HuH-7 (cell line): ENCODE data around the gene GAMT.
A peak's percentile ranks its signal among the peaks of the same experiment; 100 is the strongest.
"Not testable (repeated sequence)": the region's sequence is repeated elsewhere in the genome, so short reads cannot be mapped to it uniquely, and the experiment has no call there.

ENCODE experiments used
- DNase-seq: peaks from one replicate; pipeline ENCODE4 v3.0.0; 2011; ENCODE audit warnings: low spot score

Gene GAMT

DNA sequence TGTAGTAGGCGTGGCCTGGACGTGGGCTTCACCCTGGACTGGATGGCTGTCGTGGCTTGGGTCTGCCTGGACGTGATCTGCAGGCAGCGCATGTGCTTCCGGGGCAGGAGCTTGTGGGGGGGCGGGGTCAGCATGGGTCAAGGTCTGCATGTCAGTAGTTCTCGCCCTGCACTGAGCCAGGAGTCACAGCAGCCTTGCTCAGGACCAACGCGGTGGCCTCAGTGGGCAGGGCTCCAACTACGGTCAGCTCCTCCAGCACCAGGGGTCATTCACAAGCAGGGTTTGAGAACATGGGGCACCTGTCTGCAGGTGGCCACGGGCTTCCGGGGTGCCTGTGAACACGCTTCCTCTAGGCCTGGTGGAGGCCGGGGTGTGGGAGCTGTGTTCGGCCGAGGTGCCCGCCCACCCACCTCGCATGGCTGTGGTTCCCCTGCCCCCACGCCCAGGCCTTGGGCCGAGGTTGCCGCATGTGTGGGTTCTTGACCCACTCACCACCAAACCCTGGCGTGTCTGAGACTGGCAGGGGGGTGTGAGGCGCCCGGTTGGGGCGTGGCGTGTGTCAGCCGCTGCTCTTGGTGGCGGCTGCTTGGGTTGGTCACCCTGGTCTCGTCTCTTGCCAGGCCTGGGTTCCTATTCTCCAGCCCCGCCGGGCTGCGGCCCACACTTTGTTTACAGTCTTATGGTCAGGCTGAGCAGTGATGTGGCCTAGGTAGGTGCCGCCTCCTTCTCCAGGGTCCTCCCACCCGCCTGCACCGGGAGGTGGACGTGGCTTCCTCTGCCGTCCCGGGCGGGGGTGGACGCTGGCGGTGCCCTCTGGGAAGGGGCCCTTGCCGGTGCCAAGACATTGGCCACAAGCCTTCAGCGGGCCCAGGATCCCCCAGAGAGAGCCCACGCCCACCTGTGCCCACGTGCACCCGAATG lies 32.0 kb upstream of the GAMT start:
- DNase-seq: no peak

DNA sequence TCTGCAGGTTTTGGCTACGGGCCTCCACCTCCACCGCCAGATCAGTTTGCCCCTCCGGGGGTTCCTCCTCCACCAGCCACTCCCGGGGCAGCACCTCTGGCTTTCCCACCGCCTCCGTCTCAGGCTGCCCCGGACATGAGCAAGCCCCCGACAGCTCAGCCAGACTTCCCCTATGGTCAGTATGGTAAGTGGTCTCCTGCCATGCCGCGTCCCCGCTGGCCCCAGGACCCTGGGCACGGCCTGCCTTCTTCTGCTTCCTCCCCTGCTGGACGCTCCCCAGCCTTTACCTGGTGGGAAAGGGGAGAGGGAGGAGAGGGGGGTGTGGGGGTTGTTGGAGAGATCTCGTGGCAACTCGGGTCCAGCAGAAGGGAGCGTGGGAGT lies 31.2 kb upstream of the GAMT start:
- DNase-seq: no peak

DNA sequence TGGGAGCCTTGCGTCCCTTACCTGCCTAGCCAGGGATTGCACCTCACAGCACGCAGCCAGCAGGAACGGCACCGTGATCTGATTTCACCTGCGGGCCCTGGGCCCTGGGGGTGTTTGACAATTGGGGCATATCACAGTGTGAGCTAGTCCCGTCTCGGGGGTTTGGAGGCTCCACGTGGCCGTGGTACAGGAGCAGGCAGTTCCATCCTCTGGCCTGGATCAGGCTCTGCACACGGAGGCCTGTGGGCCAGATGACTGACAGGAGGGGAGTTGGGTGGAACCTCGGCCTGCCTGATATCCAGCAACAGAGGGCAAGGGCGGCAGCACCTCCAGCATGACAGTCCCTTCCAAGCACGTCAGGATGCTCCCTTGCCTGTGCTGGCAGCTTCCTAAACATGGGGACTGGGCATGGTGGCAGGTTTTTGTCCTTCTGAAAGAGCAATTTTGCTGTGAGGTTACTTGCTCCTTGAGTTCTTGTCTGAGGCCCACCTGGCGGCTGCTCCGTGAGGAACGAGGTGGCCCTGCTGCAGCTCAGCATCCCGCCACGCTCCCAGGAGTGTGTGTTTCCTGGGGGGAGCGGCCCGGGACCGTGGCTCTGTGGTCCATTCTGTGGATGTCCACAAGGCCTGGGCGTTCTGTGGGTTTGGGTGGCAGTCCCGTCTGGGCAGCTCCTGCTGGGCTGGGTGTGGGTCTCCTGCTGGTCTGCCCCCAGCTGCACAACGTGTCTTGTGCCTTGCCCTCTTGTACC lies 30.6 kb upstream of the GAMT start:
- DNase-seq: no peak

DNA sequence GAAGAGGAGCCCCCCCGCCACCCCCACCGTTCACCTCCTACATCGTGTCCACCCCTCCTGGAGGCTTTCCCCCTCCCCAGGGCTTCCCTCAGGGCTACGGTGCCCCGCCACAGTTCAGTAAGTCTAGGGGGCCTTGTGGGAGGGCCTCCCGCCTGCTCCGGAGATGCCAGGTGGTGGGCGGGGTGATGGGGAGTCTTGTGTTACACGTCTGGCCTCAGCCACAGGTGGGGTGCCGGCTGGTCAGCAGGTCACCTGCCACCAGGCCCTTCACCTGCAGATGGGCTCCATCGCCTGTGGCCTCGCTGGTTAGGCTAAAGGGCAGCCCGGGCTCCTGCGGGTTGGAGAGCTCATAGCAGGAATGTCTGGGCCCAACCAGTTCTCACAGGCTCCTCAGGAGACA lies 28.9 kb upstream of the GAMT start:
- no peak for DNase-seq

DNA sequence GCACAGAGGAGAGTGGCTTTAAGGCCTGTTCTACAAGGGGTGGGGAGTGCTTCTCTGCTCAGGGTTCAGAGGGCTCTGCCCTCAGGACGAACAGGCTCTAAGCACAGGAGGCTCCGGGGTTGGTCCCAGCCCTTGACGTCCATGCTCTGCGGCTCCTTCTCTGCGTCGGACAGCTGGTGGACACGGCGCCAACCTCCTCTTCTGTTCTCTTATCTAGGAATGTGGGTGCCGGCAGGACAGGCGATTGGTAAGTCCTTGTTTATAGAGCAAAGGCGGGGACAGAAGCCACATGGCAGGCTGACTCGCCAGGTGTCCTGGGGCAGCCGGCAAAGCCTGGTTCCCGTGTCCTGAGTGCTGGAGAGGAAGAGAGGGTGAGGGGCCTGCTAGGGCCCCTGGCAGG lies 28.4 kb upstream of the GAMT start:
- no peak for DNase-seq

DNA sequence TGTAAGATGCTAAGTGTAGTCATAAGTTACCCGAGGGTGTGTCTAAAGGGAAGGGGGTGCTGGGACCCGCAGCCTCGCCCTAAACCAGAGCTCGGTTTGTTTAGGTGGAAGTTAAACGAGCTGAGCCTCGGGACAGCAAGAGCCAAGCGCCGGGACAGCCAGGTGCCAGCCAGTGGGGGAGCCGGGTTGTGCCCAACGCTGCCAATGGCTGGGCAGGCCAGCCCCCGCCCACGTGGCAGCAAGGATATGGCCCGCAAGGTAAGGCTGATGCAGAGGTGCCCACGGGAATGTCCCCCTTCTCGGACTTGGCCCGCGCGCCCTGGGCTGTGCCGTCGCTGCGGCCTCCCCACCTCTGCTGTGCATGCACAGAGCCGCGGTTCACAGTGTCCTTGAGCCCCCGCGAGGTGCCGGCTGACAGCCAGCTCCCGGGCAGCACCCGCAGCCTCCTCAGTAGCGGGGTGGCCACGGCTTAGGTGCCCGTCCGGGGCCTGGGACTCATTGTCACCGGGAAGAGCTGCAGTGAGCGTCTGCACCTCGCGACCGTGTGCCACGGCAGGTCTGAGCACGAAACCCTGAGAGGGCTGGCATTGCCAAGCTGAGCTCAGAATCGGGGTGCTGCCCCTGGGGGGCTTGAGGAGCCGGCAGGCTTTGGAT lies 27.5 kb upstream of the GAMT start:
- no peak for DNase-seq

DNA sequence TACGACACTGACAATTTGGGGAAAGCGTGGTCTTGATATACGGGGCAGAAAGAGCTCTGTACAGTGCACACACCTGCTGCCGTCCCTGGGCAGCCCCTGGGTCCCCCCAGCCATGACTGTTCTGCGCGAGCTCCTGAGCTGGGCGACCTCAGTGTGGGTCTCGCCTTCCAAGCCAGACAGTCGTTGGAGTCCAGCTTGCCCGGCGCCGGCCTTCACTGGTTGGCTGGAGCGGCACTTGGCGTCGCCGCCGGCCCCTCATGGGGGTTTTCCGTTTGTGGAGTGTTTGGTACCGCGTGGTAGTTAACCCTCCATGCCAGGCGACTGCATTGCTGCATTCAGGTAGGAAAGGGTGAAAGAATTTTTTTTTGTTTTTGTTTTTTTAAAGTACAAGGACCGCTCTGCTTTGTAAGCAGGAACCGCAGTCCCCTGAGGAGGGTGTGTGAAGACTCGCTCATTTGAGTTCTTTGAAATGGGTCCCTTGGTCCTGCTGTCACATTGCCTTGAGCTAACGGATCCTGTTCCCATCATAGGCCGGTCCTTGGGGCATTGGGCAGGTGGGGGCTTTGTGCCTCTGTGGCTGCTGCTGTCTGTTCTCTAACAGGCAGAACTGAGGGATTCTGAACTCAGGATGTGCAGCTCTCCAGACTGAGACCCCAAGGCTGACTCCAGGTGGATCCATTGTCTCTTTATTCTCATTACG lies 26.0 kb upstream of the GAMT start:
- no peak for DNase-seq

DNA sequence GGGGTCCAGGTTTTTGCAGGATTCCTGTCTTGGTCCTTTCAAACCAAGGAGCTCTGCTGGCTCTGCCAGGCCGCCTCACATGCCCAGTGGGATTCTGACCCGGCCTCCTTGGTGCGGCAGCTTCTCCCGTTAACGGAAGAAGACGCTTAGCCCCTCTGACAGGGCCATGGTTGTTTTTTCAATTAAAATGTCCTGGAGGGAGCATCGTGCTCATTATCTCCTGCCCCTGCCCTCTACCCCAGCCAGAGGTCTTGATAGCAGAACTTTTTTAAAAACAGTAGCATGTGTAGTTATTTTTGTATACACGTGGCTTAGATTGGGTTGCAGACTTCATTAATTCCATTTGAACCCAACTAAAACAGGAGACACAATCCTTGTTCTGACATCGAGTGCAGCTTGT lies 25.4 kb upstream of the GAMT start:
- no peak for DNase-seq

DNA sequence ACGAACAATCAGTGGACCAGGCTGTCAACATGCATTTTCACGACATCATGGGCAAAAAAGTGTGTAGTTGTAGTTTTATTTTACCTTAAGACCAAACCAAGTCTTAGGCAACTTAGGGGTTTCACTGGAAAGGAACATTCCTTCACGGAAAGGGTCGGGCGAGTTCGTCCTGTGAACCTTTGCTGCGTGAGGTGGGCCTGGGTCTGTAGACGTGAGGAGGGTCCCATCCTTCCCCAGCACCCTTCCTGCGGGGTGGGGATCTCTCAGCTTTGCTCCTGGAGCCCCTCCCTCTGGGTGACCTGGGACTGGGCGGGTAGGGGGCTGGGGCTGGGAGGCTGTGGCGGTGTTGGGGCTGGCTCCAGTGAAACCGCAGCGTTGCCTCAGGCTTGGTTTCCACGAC lies 24.6 kb upstream of the GAMT start:
- no peak for DNase-seq

DNA sequence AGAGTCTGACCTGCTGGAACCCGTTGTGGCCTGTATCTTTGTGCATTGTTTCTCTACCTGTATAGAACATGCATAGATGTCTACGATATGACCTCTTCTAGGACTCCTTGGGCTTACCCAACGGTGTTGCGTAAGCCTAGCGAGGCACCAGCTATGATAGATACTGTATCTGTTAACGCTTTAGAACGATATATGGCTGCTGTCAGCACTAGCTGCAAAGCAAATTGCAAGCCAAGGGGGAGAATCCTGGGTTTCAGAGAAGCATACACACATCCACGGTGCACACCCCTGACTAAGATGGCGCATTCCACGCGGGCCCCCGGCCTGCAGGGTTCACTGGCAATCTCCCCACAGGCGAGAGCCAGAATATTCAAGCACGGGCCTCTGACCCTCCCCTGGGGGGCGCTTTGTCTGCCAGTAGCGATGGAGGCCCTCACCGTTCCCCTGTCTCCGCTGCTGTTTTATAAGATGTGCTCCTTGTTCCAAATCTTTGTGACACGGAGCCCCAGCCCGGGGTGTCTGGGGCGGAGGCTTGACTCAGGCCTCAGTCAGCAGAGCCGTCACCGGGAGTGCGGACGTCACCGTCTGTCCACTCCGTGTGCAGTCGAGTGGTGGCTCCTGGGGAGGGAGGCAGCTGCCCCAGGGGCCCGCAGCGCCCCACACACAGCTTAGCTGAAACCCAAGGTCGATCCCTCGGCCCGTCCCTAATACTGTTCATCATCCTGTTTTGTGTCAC lies 23.9 kb upstream of the GAMT start:
- DNase-seq: no peak

DNA sequence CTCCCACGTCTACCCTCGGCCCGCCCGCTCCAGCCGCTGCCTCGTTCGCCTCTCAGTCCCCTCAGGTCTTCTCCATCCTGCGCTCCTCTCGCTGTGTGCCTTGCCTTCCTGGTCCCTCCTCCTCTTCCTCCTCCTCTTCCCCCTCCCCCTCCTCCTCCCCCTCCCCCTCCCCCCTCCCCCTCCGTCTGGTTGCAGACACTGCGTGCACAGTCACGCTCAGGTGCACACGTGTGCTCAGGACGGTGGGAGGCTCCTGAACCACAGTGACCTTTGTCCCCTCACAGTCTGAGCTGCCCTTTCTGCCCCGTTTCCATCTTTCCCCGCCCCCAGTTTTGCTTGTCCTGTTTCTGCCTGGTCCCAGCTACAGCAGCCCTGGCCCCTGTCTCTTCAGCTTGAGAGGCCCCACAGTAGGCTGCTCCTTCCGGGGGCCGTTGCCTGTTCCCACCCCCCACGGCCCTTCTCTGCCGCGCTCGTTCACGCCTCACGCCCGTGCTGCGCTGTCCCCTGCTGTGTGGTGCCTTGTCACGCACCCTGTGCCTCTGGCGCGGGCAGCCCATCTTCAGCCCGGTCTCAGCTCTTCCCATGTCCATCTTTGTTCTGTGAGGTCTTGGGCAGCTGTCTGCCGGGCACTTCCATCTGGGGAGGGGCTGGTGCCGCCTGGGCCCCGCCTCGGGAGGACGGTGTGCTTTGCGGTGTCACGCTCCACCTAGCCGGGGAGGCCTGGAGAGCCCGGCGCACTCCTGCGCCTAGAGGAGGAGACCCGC lies 23.0 kb upstream of the GAMT start:
- DNase-seq: peak; percentile 74

DNA sequence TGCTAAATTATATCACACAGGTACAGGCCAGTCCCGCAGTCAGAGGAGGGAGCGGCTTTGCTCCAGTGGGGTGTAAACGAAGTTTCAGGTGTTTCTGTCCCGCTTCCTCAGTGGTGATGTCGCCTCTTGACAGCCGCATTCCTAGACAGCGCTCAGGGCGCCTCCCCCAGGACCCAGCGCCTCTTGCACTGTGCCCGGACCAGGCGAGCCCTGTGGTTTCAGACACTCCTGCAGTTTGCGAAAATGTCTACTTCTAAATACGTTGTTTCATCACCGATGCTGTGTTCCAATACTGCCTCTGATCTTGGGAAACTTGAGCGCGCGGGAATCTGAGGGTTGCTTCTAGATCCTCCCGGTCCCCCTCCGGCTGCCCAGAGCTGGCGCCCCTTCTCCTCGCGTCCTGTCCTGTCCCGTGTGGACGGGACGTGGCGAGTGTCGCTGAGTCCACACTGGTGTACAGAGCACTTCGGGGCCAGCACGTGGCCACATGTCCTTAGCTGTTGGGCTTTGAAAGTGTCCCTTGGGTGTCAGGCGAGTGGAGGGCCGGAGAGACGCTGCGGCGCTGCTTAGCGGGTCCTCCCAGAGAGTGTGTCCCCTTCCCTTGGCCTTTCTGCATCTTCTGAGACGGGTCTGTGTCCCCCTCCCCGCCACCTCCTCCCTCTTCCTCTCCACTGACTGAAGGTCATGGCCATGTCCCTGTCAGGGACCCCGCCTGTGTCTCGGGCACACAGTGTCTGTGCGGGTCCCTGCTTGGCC lies 22.3 kb upstream of the GAMT start:
- no peak for DNase-seq

DNA sequence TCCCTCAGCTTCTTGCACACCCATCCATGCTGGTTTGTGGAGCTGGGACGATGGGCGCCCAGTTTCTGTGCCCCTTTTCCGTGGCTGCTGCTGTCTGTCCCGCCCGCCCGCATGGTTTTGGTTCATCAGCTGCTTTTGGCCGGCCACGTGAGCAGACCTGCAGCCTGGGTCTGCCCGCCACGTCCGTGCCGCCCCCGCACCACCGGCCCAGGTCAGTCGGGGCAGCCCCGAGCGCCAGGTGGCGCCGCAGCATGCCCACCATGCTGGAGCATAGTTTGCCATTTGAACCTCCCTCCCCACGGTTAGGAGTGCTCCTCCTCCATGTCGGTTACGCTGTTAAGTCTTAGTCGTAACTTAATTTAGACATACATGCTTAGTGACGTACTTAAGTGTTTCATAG lies 21.6 kb upstream of the GAMT start:
- no peak for DNase-seq

DNA sequence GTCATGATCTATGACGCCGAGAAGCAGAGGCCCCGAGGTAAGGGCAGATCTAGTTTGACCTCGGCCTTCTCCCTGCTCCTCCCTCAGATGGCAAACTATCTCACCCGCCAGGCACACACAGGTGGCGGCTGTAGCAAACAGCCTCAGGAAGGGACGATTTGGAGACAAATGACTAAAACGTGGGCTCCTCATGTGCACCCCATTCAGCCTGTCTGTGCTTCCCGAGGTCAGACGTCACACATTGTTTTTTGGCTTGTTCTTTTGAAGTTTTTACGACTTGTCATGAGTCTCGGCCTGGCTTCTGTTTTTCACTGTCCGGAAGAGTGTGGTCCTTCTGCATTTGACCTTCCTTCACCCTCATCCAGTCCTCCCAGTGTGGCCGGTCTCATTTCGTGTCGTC lies 21.0 kb upstream of the GAMT start:
- DNase-seq: no peak

DNA sequence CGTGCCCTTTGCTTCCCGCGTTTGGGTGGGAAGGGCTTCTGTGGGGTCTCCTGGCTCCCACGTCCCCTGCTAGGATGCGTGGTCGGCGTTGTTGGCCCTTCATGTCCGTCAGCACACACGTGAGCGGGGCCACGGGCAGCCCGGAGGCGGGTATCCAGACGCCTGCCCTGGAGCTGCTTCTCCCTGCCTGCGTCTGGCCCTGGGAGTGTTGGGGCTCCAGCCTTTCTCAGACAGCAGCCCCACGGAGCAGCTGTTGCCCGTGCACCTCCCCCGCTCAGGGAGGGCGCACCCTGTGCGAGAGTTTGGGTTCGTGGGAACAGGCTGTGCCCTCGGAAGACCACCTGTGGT lies 20.6 kb upstream of the GAMT start:
- DNase-seq: no peak

DNA sequence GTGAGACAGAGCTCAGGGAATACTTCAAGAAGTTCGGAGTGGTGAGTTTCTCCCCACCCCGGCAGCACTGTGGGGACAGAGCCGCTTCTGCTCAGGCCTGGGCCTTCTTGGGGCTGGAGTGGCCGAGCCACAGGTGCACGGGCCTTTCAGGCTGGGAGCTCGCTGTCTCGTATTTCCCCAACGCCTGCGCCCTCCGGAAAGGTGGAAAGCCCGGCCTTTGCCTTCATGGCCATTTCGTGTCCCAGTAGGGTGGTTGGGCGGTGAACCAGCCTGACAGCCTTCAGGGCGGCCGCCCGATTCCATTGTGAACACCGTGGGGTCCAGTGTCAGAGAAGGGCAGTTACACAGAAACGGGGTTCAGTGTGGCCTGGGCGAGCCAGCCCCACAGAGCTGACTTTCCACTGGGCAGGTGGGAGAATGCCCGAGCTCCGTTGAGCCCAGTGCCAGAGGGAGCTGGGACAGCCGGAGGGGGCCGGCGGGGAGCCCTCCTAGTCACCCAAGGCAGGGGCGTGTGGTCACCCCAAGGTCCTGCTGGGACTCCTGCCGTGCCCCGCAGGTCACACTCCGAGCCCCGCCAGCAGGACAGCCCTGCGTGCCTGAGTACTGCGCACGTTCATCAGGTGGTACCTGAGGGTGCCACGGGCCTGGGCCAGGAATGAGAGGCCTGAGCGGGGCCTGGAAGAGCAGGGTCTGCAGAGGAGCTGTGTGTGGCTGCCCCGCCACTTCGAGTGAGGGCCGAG lies 20.0 kb upstream of the GAMT start:
- DNase-seq: no peak

DNA sequence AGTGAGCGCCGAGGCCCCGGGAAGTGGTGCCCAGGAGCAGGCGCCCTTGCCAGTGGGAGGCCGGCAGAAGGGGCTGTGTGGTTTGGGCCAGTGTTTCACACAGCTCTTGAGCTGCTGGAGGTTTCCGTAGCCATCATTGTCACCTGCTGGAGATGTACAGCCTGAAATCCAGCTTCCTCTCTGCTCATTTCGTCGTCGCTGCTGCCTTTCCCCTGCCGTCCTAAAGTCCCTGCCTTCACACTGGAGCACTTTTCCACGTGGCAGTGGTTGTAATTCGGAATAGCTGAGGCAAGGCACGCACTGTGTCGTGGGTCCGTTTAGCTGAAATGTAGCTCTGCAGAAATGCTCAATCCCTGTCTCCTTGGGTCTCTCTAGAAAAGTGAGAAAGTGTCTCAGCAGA lies 19.2 kb upstream of the GAMT start:
- no peak for DNase-seq

DNA sequence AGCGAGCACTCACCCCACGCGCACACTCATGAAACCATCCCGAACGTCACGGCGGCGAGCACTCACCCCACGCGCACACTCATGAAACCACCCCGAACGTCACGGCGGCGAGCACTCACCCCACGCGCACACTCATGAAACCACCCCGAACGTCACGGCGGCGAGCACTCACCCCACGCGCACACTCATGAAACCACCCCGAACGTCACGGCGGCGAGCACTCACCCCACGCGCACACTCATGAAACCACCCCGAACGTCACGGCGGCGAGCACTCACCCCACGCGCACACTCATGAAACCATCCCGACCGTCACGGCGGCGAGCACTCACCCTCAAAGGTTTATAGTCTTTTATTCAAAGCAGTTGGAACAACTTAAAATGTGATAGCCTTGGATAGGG lies 18.7 kb upstream of the GAMT start:
- DNase-seq: not testable (repeated sequence)

DNA sequence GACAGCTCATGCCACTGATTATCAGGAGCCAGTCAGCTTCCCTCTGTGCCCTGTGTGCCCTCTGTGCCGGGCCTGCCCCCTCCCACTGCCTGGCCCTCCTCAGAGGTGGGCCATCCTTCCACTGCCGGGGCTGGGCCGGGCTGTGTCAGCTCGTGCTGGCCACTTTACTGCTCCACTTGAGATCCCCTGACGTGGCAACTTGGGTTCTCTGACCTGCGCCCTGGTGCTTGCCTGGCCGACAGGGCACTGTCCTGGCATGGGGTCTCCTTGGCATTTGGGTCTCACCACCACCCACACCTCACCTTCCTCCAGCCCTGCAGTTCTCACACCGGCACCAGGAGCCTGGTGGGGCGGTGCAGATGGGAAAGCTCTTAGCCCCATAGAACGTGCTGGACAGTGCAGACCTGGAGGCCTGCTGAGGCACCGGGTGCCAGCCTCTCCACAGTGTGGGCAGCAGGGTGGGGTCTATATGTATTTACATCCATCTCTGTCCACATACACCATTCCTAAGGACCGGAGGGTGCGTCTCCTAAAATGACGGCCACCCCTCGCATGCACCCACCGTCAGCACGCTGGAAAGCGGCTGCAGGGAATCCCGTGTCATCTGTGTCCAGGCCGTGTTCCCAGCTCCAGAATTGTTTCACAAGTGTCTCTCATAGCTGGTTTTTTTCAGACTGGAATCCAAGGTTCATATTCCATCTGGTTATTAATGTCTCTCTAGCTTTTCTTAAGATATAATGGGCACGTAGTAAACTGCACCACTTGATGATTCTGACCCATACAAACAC lies 17.8 kb upstream of the GAMT start:
- no peak for DNase-seq
